SK-N-SH (cell line): ENCODE measurements around the gene SFXN1.

Source experiments
- EP300 ChIP-seq, 2 experiments: IDR thresholded peaks; 2 replicates each; pipeline versions ENCODE4 v1.4.0 to v1.6.1; 2012; ENCODE audit warnings: borderline replicate concordance in 1 of 2, low read depth in 1 of 2, low read length in 1 of 2
- EZH2phosphoT487 ChIP-seq: fragments of 200-600 bp; sonication (generic); IDR thresholded peaks from 2 replicates; pipeline ENCODE4 v1.6.1; 2017; ENCODE audit warnings: low read depth, mixed run types, mild to moderate bottlenecking, antibody characterized with exemption, moderate library complexity, borderline replicate concordance
- FOSL2 ChIP-seq: IDR thresholded peaks from 2 replicates; pipeline ENCODE4 v1.4.0; 2012; ENCODE audit warnings: low read depth, mild to moderate bottlenecking, moderate library complexity, borderline replicate concordance
- IRF3 ChIP-seq: fragments of 150-350 bp; IDR thresholded peaks from 2 replicates; pipeline ENCODE4 v1.6.1; 2016; ENCODE audit warnings: mild to moderate bottlenecking, low read depth, low read length
- JUND ChIP-seq: IDR thresholded peaks from 2 replicates; pipeline ENCODE4 v1.4.0; 2012
- MEF2A ChIP-seq: IDR thresholded peaks from 2 replicates; pipeline ENCODE4 v1.4.0; 2012; ENCODE audit warnings: low read depth, borderline replicate concordance
- NFIC ChIP-seq: IDR thresholded peaks from 2 replicates; pipeline ENCODE4 v1.4.0; 2012; ENCODE audit warnings: borderline replicate concordance
- POLR2AphosphoS5 ChIP-seq: IDR thresholded peaks from 2 replicates; pipeline ENCODE4 v1.6.1; 2012; ENCODE audit warnings: low read depth, low read length
- RXRA ChIP-seq: IDR thresholded peaks from 2 replicates; pipeline ENCODE4 v1.4.0; 2012; ENCODE audit warnings: low read depth, mild to moderate bottlenecking, borderline replicate concordance
- TF ChIP-seq, protein P1 (sequence below): IDR thresholded peaks from 2 replicates; pipeline ENCODE4 v1.4.0; 2012; ENCODE audit warnings: low read depth, borderline replicate concordance
- TF ChIP-seq, protein P2 (sequence below): fragments of 200-600 bp; sonication (generic); IDR thresholded peaks from 2 replicates; pipeline ENCODE4 v1.6.1; 2017; ENCODE audit warnings: antibody characterized with exemption, mild to moderate bottlenecking, moderate library complexity
- TF ChIP-seq, protein P3 (sequence below): fragments of 150-350 bp; IDR thresholded peaks from 2 replicates; pipeline ENCODE4 v1.6.1; 2017; ENCODE audit warnings: antibody characterized with exemption, low read length, low read depth, borderline replicate concordance

GRCh38 chr5:175572886-175573285, 94.5 kb downstream of the SFXN1 start:
- TF ChIP-seq JUND (no peak), EP300 (IDR thresholded peaks at IDR 0.05; ENCODE audit: borderline replicate concordance in 1 of 2, low read depth in 1 of 2, low read length in 1 of 2) (no peak), POLR2AphosphoS5 (no peak), FOSL2 (no peak), RXRA (no peak), MEF2A (no peak), IRF3 (no peak), NFIC (no peak), EZH2phosphoT487 (no peak)
- TF ChIP-seq, protein P1, sequence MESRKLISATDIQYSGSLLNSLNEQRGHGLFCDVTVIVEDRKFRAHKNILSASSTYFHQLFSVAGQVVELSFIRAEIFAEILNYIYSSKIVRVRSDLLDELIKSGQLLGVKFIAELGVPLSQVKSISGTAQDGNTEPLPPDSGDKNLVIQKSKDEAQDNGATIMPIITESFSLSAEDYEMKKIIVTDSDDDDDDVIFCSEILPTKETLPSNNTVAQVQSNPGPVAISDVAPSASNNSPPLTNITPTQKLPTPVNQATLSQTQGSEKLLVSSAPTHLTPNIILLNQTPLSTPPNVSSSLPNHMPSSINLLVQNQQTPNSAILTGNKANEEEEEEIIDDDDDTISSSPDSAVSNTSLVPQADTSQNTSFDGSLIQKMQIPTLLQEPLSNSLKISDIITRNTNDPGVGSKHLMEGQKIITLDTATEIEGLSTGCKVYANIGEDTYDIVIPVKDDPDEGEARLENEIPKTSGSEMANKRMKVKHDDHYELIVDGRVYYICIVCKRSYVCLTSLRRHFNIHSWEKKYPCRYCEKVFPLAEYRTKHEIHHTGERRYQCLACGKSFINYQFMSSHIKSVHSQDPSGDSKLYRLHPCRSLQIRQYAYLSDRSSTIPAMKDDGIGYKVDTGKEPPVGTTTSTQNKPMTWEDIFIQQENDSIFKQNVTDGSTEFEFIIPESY, result no peak
- TF ChIP-seq, protein P2, sequence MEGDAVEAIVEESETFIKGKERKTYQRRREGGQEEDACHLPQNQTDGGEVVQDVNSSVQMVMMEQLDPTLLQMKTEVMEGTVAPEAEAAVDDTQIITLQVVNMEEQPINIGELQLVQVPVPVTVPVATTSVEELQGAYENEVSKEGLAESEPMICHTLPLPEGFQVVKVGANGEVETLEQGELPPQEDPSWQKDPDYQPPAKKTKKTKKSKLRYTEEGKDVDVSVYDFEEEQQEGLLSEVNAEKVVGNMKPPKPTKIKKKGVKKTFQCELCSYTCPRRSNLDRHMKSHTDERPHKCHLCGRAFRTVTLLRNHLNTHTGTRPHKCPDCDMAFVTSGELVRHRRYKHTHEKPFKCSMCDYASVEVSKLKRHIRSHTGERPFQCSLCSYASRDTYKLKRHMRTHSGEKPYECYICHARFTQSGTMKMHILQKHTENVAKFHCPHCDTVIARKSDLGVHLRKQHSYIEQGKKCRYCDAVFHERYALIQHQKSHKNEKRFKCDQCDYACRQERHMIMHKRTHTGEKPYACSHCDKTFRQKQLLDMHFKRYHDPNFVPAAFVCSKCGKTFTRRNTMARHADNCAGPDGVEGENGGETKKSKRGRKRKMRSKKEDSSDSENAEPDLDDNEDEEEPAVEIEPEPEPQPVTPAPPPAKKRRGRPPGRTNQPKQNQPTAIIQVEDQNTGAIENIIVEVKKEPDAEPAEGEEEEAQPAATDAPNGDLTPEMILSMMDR, result no peak
- TF ChIP-seq, protein P3, sequence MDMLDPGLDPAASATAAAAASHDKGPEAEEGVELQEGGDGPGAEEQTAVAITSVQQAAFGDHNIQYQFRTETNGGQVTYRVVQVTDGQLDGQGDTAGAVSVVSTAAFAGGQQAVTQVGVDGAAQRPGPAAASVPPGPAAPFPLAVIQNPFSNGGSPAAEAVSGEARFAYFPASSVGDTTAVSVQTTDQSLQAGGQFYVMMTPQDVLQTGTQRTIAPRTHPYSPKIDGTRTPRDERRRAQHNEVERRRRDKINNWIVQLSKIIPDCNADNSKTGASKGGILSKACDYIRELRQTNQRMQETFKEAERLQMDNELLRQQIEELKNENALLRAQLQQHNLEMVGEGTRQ, result no peak
